ENCODE data around the gene PRX. TPM values are rescaled to one million over a fixed set of nuclear protein-coding genes. Genes with fewer than 3 reads are reported as not detected.

PRX gene
- 2.5 TPM for polyA plus RNA-seq (2013, experiment 1 of 2; ENCODE audit: insufficient read length)
- 2.3 TPM for polyA plus RNA-seq (2013, experiment 2 of 2; ENCODE audit: insufficient read length)

GRCh38 chr19:40413291-40413845 lies at the start of gene PRX:
Gene PRX, minus strand, starts transcription at chr19:40413378. Its CDS starts 5,446 bp downstream, at chr19:40407932.
- DNase-seq, result no peak

- DNase-seq, result no peak
Measured at GRCh38 chr19:40461669-40462221, 48.6 kb upstream of the PRX start.

GRCh38 chr19:40460185-40460584 lies 47.0 kb upstream of the PRX start:
- no peak for DNase-seq

GRCh38 chr19:40458597-40458974 lies 45.4 kb upstream of the PRX start:
- DNase-seq, result no peak

- DNase-seq, result no peak
Measured at GRCh38 chr19:40457953-40458596, 44.9 kb upstream of the PRX start.

- DNase-seq, result no peak
Measured at GRCh38 chr19:40457048-40457447, 43.9 kb upstream of the PRX start.

- peak; percentile 35 for DNase-seq
Measured at GRCh38 chr19:40453943-40454342, 40.8 kb upstream of the PRX start.

- no peak for DNase-seq
Measured at GRCh38 chr19:40453151-40453735, 40.1 kb upstream of the PRX start.

GRCh38 chr19:40452016-40452415 lies 38.8 kb upstream of the PRX start:
- DNase-seq, result no peak

GRCh38 chr19:40450664-40451063 lies 37.5 kb upstream of the PRX start:
- DNase-seq, result no peak

- DNase-seq, result no peak
Measured at GRCh38 chr19:40449506-40449905, 36.3 kb upstream of the PRX start.

- DNase-seq, result no peak
Measured at GRCh38 chr19:40446263-40446784, 33.1 kb upstream of the PRX start.

GRCh38 chr19:40445780-40446262 lies 32.6 kb upstream of the PRX start:
- peak; percentile 41 for DNase-seq

- DNase-seq, result no peak
Measured at GRCh38 chr19:40444825-40445312, 31.7 kb upstream of the PRX start.

- DNase-seq, result peak; percentile 94
Measured at GRCh38 chr19:40444000-40444824, 31.0 kb upstream of the PRX start, which contains the start of gene SERTAD3. Gene SERTAD3, minus strand, starts transcription at chr19:40444335. Its CDS starts 2,255 bp downstream, at chr19:40442080.

GRCh38 chr19:40443131-40443999 lies 30.2 kb upstream of the PRX start:
- peak; percentile 100 for DNase-seq

- no peak for DNase-seq
Measured at GRCh38 chr19:40442328-40443130, 29.4 kb upstream of the PRX start.

GRCh38 chr19:40441719-40442253 lies 28.6 kb upstream of the PRX start:
- no peak for DNase-seq

GRCh38 chr19:40438284-40438683 lies 25.1 kb upstream of the PRX start:
- no peak for DNase-seq
